ENCODE measurements around the gene BUB1.

DNA sequence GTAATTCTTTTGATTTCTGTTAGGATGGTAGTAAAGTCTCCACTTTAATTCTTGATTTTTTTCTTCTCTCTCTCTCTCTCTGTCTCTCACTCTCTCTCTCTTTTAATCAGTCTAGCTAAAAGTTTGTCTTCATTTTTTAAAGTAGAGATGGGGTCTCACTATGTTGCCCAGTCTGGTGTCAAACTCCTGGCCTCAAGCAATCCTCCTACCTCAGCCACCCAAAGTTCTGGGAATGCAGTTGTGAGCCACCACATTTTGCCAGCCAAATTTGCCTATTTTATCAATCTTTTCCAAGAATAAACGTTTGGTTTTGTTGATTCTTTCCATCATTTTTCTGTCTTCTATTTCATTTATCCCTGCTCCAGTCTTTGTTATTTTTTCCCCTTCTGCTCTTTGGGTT, 30.6 kb upstream of the BUB1 start:
- TF ChIP-seq SUZ12 (IDR thresholded peaks at IDR 0.05; ENCODE audit: extremely low read depth, insufficient read depth, insufficient read length), result no peak
- TF ChIP-seq YY1 (IDR thresholded peaks at IDR 0.05; ENCODE audit: insufficient read depth, insufficient read length), result no peak

Measured in NT2/D1 (cell line).